Parathyroid adenoma (tissue), 2 donors: ENCODE data around the gene SH3BGR.

ENCODE experiments used
- H2AFZ ChIP-seq: fragments of 300-600 bp; sonication (generic); one replicate; pipeline ENCODE4 v1.7.0; 2017; ENCODE audit warnings: antibody characterized with exemption, mild to moderate bottlenecking
- H3K27ac ChIP-seq: fragments of 300-600 bp; sonication (generic); one replicate; pipeline ENCODE4 v1.7.0; 2017
- H3K27me3 ChIP-seq: fragments of 300-600 bp; sonication (generic); one replicate; pipeline ENCODE4 v1.7.0; 2017; ENCODE audit warnings: low read length; ENCODE audit not compliant: control insufficient read depth, insufficient read depth
- H3K36me3 ChIP-seq: fragments of 300-600 bp; sonication (generic); one replicate; pipeline ENCODE4 v1.7.0; 2017; ENCODE audit warnings: low read length; ENCODE audit not compliant: control insufficient read depth, insufficient read depth
- H3K4me1 ChIP-seq: fragments of 300-600 bp; sonication (generic); one replicate; pipeline ENCODE4 v1.7.0; 2017; ENCODE audit warnings: control low read depth
- H3K4me2 ChIP-seq: fragments of 300-600 bp; sonication (generic); one replicate; pipeline ENCODE4 v1.7.0; 2017; ENCODE audit warnings: low read length
- H3K4me3 ChIP-seq: fragments of 300-600 bp; sonication (generic); one replicate; pipeline ENCODE4 v1.7.0; 2017; ENCODE audit warnings: low read depth, low read length
- H3K79me2 ChIP-seq: fragments of 300-600 bp; sonication (generic); one replicate; pipeline ENCODE4 v1.7.0; 2017; ENCODE audit warnings: control low read depth
- H3K9ac ChIP-seq: fragments of 300-600 bp; sonication (generic); one replicate; pipeline ENCODE4 v1.7.0; 2017; ENCODE audit warnings: mild to moderate bottlenecking
- H3K9me3 ChIP-seq: fragments of 300-600 bp; sonication (generic); one replicate; pipeline ENCODE4 v1.7.0; 2017; ENCODE audit warnings: low read length; ENCODE audit not compliant: control insufficient read depth
- TF ChIP-seq, protein P1 (sequence below): fragments of 300-600 bp; sonication (generic); IDR thresholded peaks from one replicate; pipeline ENCODE4 v1.7.0; 2017; ENCODE audit warnings: antibody characterized with exemption, mild to moderate bottlenecking
- donor health status: primary hyperparathyroidism.

SH3BGR gene

GRCh38 chr21:39510240-39510639, 58.5 kb downstream of the SH3BGR start:
- Histone ChIP-seq H3K79me2 (no peaks in the 10 kb centered on the region), H3K27ac (no peak overlapping the region), H3K4me2 (no peak overlapping the region), H3K4me1 (no peaks in the 10 kb centered on the region), H3K9me3 (no peaks in the 10 kb centered on the region), H3K36me3 (no peaks in the 10 kb centered on the region), H3K27me3 (no peaks in the 10 kb centered on the region), H2AFZ (no peak overlapping the region), H3K9ac (no peak overlapping the region), H3K4me3 (no peak overlapping the region)
- TF ChIP-seq, protein P1, sequence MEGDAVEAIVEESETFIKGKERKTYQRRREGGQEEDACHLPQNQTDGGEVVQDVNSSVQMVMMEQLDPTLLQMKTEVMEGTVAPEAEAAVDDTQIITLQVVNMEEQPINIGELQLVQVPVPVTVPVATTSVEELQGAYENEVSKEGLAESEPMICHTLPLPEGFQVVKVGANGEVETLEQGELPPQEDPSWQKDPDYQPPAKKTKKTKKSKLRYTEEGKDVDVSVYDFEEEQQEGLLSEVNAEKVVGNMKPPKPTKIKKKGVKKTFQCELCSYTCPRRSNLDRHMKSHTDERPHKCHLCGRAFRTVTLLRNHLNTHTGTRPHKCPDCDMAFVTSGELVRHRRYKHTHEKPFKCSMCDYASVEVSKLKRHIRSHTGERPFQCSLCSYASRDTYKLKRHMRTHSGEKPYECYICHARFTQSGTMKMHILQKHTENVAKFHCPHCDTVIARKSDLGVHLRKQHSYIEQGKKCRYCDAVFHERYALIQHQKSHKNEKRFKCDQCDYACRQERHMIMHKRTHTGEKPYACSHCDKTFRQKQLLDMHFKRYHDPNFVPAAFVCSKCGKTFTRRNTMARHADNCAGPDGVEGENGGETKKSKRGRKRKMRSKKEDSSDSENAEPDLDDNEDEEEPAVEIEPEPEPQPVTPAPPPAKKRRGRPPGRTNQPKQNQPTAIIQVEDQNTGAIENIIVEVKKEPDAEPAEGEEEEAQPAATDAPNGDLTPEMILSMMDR: no peak

DNA sequence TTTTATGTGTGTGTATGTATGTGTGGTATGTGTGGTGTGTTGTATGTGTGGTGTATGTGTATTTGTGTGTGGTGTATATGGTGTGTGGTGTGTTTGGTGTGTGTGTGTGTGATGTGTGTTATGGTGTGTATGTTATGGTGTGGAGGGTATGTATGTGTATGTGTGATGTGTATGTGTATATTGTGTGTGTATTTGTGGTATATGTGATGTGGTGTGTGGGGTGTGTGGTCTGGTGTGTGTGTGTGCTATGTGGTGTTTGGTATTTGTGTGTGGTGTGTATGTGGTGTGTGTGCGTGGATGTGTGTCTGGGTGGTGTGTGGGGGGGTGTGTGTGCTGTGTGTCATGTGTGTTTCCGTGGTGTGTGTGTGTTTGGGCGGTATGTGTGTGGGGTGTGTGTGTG, 59.3 kb downstream of the SH3BGR start:
- Histone ChIP-seq H3K4me3 (no peak overlapping the region), H3K4me2 (no peak overlapping the region), H3K79me2 (no peaks in the 10 kb centered on the region), H3K27ac (no peak overlapping the region), H3K36me3 (no peaks in the 10 kb centered on the region), H3K9me3 (no peaks in the 10 kb centered on the region), H3K27me3 (no peaks in the 10 kb centered on the region), H3K9ac (no peak overlapping the region), H3K4me1 (no peaks in the 10 kb centered on the region), H2AFZ (no peak overlapping the region)
- TF ChIP-seq, protein P1: no peak

- H3K4me2 ChIP-seq: no peak overlapping the region
- no peaks in the 10 kb centered on the region for H3K9me3 ChIP-seq
- no peak overlapping the region for H3K27ac ChIP-seq
- H3K36me3 ChIP-seq: no peaks in the 10 kb centered on the region
- no peaks in the 10 kb centered on the region for H3K27me3 ChIP-seq
- TF ChIP-seq, protein P1: no peak
- H3K4me1 ChIP-seq: no peaks in the 10 kb centered on the region
- H3K9ac ChIP-seq: no peak overlapping the region
- H3K4me3 ChIP-seq: no peak overlapping the region
- no peaks in the 10 kb centered on the region for H3K79me2 ChIP-seq
- no peak overlapping the region for H2AFZ ChIP-seq
These were observed 62.0 kb downstream of the SH3BGR start for GRCh38 chr21:39513735-39514134.

GRCh38 chr21:39515684-39516472, 64.1 kb downstream of the SH3BGR start:
- TF ChIP-seq, protein P1: no peak
- Histone ChIP-seq H3K36me3 (no peaks in the 10 kb centered on the region), H3K27ac (no peak overlapping the region), H3K27me3 (no peaks in the 10 kb centered on the region), H3K9me3 (no peaks in the 10 kb centered on the region), H2AFZ (no peak overlapping the region), H3K79me2 (no peaks in the 10 kb centered on the region), H3K9ac (no peak overlapping the region), H3K4me3 (no peak overlapping the region), H3K4me2 (no peak overlapping the region), H3K4me1 (no peaks in the 10 kb centered on the region)
